CD4-positive, alpha-beta T cell treated with Interleukin-15 for 1 hour (primary cell): ENCODE measurements around the gene AGPAT2.

Experiments
- DNase-seq: peaks from one replicate; pipeline ENCODE4 v3.0.0-alpha.2; 2020

Gene AGPAT2

DNA sequence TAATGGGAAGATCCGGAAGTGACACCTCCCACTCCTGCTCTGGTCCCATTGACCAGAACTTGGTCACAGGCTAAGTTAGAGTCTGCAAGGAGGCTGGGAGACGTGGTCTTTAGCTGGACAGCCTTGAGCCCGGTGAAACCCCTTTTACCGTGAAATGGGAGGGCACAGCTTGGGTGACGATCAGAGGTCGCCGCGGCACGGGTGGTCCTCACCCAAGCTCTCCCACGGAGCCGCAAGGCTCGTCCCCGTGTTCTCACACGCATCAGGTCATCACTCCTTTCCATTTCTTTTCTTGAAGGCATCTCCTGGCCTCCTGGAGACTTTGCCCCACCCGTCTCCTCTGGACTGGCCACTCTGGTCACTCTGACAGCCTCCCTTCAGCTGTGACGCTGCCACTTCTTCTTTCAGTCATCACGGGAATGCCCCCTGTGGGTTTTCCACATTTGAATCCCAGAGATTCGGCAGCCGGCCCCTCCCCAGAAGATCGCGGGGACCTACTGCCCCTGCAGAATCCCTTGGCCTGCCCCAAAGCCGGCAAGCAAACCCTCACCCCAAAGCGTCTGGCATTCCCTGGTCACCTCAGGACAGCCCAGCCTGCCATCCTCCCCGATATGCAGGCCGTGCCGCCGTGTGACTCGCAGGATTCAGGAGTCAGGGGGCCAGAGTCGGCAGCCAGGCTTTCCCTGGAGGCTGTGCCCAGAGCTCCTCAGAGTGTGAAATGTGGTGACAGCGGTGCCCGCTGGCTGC lies 43.5 kb downstream of the AGPAT2 start:
- peak; percentile 58 for DNase-seq

DNA sequence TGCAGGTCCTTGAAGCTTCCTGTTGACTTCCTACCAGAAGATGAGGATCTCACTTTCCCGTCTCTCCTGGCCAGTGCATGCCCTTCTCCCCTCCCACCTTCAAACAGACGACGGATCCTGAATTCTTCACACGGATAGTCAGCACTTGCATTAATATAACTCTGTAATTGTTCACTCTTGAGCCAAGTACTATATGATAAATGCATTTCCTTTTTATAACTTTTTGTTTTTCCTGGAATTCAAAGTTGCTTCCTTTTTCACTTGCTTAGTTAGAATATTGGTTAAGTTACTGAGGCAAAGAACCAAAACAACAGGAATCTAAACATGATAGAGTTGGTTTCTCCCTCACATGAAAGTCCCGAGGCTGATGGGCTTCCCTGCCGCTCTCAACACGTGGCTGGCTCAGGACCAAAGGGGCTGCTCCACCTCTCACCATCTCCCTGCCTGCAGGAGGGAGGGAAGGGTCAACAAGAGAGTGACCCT lies 44.8 kb downstream of the AGPAT2 start:
- no peak for DNase-seq

DNA sequence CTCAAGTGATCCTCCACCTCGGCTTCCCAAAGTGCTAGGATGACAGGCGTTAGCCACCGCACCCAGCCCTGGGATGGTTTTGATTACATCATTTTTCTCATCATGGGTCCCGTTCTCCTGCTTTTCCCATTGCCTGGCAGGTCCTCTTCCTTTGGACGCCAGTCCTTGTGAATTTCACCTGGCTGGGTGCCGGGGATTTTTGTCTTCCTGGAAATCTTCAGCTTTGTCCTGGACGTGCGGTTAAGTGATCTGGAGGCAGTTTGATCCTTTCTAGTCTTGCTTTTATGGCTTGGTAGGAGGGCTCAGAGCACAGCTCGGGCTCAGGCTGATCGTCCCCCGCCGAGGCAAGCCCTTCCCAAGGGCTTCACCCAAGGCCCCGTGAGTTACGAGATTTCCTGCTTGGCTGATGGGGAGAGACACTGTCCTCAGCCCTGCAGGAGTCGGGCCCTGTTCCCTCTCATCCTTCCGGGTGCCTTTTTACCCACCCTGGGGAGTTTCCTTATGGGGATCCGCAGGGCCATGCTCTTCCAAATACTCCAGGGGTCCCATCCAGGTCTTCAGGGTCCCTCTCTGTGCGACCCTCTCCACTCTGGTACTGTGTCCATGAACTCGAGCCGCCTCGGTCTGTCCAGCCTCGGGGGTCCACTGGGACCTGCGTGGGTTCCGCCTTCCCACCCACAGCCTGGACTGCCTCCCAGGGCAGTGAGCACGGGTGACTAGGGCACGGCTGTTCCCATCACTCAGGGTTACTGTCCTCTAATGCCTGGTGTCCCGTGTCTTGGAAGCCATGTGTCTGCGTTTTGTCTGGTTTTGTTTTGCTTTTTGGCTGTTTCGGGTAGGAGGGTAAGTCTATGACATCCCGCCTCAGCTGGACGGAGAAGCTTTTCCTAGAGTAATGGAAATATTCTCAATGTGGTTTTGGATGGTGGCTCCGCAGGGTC lies 46.8 kb downstream of the AGPAT2 start:
- DNase-seq: no peak

DNA sequence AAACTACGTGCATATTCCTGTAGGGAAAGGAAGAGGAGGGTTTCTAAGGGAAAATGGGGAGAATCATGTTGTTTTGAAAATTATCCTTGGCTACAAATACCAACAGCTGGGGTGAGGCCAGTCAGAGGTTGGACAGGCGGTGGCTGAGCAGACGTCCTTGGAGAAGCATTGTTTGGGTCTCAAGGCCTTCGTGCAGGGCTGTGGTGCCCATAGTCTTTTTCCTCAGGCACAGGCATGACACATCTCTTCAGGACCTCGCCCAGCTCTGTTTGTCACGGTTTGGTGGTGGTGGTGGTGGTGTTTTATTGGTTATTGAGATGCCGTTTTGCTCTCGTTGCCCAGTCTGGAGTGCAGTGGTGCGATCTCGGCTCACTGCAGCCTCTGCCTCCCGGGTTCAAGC lies 52.4 kb downstream of the AGPAT2 start:
- no peak for DNase-seq

DNA sequence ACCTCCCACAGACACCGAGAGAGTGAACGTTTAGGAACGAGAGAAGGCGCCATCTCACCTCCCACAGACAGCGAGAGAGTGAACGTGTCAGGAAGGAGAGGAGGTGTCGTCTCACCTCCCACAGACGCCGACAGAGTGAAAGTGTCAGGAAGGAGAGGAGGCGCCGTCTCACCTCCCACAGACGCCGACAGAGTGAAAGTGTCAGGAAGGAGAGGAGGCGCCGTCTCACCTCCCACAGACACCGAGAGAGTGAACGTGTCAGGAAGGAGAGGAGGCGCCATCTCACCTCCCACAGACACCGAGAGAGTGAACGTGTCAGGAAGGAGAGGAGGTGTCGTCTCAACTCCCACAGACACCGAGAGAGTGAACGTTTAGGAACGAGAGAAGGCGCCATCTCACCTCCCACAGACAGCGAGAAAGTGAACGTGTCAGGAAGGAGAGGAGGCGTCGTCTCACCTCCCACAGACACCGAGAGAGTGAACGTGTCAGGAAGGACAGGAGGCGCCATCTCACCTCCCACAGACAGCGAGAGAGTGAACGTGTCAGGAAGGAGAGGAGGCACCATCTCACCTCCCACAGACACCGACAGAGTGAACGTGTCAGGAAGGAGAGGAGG lies 54.7 kb downstream of the AGPAT2 start:
- DNase-seq: peak; percentile 35

DNA sequence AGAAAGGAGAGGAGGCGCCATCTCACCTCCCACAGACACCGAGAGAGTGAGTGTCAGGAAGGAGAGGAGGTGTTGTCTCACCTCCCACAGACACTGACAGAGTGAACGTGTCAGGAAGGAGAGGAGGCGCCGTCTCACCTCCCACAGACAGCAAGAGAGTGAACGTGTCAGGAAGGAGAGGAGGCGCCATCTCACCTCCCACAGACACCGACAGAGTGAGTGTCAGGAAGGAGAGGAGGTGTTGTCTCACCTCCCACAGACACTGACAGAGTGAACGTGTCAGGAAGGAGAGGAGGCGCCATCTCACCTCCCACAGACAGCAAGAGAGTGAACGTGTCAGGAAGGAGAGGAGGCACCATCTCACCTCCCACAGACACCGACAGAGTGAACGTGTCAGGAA lies 55.2 kb downstream of the AGPAT2 start:
- peak; percentile 50 for DNase-seq

DNA sequence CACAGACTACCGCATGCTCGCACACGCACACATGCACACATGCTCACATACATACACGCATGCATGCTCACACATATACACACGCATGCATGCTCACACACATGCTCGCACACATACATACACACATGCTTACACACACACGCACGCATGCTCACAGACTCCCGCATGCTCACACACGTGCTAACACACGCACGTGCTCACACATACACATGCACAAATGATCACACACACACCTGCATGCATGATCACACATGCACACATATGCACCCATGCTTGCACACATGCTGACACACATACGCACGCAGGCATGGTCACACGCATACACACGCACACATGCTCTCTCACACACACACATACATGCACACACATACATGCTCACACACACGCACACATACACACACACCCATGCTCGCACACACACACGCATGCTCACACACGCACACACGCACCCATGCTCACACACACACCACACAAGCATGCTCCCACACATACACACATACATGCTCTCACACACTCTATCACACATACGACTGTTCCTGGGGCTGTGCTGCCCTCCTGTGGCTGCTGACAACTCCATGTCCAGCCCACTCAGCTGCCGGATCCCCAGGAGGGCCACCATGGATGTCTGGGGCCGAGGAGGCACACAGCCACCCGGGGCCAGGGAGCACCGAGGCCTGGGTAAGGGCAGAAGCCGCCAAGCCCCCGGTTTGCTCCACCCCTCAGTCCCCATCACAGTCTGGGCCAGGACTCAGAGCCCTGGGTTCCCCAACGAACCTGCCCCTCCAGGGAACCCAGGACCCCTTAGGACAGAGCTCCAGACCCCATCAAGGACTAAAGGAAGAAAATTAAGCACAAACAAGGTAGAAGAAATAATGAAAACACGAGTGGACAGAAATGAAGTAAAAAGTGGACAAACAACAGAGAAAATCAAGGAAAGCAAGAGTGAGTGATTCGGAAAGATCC lies 55.9 kb downstream of the AGPAT2 start:
- peak; percentile 84 for DNase-seq

DNA sequence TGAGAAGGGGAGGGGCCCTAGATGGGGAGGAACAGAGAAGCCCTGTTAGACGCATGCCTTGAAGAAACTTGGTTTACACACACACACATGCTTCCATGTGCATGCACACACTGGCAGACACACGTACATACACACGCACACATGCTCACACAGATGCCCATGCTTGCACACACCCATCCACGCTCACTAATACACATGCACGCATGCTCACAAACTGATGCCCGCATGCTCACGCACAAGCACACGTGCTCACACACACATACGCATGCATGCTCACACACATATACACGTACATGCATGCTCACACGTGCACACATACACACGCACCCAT lies 56.6 kb downstream of the AGPAT2 start:
- DNase-seq: no peak

DNA sequence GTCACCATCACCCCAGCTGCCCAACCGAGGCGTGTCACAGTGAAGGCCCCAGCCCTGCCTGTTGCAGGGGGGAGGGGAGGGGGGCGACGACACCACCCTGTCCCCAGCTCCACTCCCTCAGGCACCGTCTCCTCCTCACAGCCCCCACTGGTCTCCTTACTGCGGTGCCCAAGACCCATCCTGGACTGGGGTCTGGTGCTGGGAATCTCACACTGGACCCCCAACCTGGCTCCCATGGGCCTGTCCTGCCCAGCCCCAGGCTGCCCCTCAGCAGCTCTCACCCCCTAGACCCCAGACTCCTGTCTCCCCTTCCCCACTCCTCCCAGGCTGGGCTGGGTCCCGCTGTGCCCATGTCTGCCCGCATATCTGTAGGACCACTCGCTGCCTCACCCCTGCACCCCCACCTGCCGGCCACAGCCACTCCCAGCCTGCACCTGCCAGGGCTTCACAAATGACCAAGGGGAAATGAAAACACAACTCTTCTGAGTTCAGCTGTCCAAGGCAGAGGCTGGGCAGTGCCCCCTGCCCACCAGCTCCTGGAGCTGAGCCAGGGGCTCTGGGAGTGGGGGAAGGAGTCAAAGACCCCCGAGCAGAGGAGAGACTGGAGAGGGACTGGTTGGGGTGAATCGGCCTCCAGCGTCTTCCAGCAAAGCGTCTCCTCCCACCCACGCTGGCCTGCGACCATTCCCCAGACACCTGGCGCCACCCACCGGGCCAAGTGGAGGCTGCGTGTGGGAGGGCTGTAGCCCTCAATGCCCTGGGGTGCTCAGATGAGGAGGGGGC lies 57.2 kb downstream of the AGPAT2 start:
- peak; percentile 66 for DNase-seq

DNA sequence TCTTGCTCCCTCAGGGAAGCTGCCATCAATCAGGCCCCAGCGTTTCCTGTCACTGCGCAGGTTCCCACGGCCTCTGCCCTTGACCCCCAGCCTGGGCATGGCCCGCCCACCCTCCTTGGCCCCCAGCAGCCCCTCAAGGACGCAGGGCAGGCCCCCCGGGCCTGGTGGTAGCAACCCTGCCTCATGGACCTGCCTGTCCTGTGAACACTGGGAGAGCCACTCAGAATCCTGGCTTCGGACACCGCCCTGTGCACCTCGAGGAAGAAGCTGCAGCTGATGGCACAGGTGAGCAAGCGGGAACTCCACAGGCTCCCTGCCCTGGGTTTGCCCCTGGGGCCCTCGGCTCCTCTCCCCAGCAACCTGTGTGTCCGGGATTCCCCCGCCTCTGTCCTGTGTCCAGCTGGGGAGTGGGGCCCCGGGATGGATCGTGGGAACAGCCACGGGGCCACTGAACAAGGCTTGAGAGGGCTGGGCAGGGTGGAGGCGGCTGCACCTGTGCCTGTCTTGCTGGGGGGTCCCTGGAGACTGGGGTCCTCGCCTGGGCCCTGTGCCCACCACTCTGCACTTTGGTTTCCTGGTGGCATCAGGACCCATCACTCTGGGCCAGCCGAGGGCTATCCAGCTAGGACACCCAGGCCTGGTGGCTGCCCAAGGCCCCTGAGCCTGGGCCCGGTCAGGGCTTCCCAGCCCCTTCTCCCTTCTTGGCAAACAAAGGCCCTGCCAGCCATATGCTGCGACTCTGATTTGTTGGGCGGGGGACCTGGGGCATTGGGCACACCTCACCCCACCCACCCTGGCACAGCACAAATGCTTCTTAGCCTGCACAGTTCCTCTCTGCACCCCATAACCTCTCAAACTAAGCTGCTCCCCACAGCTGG lies 58.0 kb downstream of the AGPAT2 start:
- DNase-seq: no peak

DNA sequence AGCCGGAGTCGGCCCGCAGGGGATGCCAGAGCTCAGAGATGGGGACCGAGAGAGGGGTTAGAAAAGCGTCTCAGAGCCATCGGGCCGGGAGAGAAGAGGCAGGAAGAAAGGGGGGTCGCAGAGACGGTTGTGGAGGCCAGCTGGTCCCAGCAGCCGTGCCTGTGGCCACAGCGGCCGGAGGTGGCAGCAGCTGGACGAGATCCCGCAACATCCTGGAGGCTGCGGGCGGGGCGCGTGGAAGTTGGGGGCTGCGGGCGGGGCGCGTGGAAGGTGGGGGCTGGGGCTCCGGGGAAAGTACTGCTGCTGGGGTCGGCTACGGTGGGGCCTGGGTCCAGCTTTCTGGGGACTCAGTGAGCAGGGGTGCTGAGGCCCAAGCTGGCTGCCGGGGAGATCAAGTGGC lies 59.0 kb downstream of the AGPAT2 start:
- DNase-seq: no peak

DNA sequence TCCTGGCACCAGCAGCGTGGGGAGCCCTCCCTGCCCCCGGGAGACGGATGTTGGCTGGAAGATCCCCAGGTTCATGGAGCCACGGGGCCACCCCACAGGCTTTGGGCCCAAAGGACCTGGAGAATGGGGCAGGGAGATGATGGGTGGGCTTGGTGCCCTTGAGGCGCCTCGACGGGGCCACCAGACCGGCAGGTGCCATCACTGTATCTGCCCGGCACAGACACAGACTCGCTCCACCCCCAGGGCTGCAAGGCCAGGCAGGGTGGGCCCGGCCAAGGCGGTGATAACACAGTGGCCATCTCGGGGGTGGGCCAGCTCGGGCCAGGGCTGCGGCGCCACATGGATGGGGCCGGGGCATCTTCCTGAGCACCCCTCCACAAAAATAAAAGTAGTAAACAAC lies 59.6 kb downstream of the AGPAT2 start:
- DNase-seq: no peak

DNA sequence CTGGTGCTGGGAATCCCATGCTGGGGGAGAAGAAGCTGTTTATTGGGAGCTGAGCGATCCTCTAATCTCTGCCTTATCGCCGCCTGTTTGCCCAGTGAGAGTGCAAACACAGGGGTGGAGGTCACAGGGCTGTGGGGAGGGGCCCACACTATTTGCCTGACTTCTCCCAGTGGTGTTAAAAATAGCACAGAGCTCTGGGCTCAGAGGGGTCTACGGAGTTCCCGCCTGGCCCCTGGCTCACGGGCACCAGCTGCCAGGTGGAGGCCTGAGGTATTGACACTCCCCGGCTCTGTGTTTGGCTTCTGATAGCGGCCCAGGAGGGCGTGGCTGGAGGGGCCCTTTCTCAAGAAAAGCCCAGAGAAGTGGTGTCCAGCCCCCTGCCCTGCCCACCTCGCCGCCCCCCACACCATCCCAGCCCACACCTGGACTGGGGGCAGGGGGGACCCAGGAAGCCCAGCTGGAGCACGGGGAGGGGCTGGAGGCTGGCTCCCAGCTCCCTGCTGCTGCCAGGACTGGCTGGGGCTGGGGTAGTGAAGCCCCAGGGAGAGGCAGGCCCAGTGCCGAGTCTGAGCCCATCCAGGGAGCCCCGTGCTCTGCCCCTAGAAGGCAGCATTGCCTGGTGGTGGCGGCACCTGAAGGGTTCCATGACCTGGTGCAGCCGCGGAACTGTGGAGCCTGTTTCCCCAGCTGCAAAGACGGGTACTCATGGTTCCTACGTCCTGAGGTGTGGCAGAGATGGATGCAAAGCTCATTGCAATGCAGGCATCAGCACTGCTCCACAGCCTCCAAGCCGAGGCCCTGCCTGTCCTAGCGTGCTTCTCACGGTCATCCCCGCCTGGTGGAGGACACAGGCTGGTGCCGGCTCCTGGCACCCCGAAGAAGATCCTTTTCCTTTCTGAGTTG lies 60.3 kb downstream of the AGPAT2 start:
- no peak for DNase-seq

DNA sequence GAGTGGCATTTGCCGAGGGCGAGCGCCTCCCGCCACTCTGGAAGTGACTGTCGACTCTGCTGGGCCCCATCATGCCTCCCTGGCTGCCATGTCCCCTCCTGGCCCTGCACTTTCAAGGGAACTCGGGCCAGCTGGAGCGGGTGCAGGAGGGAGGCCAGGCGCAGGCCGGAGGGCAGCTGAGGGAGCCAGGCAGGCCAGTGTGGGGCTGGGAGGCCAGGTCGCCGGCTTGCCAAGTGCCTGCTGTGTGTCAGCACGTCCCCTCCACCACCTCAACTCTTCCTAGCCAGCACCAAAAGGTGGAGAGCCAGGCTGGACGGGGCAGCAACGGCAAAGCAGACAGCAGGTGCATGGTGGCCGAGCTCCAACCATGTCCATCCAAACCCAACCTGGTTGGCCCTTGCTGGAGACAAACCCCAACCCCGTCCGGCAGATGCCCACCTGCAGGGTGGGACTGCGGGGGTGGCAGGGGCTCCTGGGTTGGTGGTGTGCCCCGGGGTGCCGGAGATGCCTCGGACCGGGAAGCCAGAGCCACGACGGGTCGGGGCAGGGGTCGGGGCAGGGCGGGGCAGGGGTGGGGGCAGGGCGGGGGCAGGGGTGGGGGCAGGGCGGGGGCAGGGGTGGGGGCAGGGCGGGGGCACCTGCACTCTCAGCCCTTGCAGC lies 61.1 kb downstream of the AGPAT2 start:
- no peak for DNase-seq

DNA sequence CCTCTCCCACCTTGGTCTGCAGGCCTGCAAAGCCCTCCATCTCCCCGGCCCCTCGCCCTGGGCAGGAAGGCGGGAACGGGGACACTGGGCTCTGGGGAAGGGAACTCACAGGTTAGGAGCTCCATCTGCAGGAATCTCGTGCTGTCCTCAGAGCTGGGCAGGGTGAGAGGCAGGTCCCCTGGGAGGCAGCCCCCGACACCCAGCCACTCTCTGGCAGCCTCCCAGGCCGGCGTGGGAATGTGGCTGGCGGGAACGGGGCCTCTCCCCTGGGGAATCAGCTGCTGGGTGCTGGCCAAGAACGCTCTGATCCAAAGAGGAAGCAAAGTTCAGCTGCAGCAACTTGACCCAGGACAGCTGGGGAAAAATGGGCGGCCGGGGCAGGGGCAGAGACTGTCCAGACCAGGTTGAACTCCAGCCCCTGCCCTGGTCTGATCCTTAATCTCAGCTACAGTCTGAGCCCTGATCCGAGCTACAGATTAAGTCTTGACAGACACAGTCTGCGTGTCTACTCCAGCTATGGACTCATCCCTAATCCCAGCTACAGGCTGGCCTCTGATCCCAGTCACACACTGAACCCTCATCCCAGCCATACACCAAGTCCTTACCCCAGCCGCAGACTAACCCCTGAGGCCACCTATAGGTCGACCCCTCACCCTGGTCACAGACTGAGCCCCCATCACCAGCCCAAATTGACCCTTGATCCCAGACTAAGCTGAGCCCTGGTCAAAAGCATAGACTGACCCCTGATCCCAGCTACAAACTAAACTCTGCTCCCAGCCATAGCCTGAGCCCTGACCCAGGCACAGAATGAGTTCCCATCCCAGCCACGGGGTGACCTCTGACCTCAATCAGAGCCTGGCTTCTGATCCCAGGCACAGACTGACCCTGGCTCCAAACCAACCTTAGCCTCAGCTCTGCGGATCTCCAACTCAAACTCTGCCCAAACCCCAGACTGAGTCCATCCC lies 61.9 kb downstream of the AGPAT2 start:
- no peak for DNase-seq

DNA sequence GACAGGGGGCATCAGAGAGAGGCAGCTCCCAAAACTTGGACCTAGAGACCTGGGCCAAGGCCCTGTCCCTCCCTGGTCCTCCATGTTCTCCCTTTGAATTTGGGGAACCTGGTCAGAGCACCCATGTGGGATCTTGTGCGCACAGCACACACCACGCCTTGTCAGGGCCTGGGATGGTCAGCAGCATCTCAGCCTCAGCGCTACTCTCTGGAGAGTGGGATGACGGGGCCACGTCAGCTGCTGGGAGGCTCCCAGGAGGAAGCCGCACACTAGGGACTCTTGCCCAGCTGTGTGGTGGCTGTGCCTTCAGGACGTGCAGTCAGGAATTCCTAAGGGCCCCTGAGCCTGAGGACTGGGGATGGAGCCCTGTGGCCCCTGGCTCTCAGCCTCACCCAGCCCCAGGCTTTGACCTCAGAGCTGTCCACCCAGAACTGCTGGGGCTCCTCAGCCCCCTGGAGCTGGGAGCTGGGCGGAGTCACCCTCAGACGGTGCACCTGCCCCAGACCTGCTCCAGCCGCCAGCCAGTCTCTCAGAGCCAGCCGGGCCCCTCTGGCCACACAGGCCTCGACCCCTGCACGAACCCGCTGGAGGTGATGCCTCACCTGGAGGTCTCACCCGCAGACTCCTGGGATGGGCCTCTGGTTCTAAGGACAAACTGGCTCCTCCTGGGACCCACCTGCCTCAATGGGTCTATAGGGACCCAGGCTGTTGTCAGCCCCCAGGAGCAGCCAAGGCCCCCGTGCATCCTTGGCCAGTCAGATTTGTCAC lies 62.9 kb downstream of the AGPAT2 start:
- DNase-seq: no peak

DNA sequence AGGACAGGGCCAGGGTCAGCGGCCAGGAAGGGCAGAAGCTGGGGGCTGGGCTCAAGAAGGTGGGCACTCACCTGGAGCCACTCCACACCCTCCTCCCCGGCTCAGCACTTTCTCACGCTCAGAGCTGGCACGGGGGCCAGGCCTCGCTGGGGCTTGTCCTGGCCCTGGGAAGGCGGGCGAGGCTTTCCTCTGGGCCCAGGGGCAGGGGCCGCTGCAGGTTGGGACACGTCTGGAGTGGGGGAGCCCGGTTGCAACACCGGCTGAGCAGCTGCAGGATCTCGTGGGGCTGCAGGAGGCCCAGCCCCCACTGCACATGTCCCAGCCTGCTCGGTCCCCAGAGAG lies 63.4 kb downstream of the AGPAT2 start:
- no peak for DNase-seq
